GM23248 (cell line): ENCODE data around the gene TTC24. TPM values are rescaled to one million over a fixed set of nuclear protein-coding genes. Genes with fewer than 3 reads are reported as not detected.
"Not testable (repeated sequence)": the region's sequence is repeated elsewhere in the genome, so short reads cannot be mapped to it uniquely, and the experiment has no call there.

Source experiments
- DNase-seq: peaks from one replicate; pipeline ENCODE4 v3.0.0-alpha.2; 2015
- H2AFZ ChIP-seq: fragments of 200-600 bp; sonication (generic); 2 replicates; pipeline ENCODE4 v1.6.1; 2016; ENCODE audit warnings: antibody characterized with exemption
- H3F3A ChIP-seq: fragments of 200-600 bp; sonication (generic); 2 replicates; pipeline ENCODE4 v1.6.1; 2016; ENCODE audit warnings: mild to moderate bottlenecking, antibody characterized with exemption, mixed run types; ENCODE audit not compliant: insufficient read depth
- H3K27ac ChIP-seq: fragments of 200-600 bp; sonication (generic); 2 replicates; pipeline ENCODE4 v1.5.1; 2016; ENCODE audit warnings: mild to moderate bottlenecking
- H3K27me3 ChIP-seq: fragments of 200-600 bp; sonication (generic); replicated peaks from 2 replicates; pipeline ENCODE4 v1.6.1; 2016; ENCODE audit warnings: mild to moderate bottlenecking; ENCODE audit not compliant: insufficient read depth
- H3K36me3 ChIP-seq: fragments of 200-600 bp; sonication (generic); 2 replicates; pipeline ENCODE4 v1.6.1; 2016; ENCODE audit warnings: low read depth, mild to moderate bottlenecking
- H3K4me1 ChIP-seq: fragments of 200-600 bp; sonication (generic); 2 replicates; pipeline ENCODE4 v1.6.1; 2016; ENCODE audit warnings: mild to moderate bottlenecking; ENCODE audit not compliant: insufficient read depth
- H3K4me2 ChIP-seq: fragments of 200-600 bp; sonication (generic); one replicate; pipeline ENCODE4 v1.6.1; 2016; ENCODE audit warnings: mild to moderate bottlenecking; ENCODE audit not compliant: unreplicated experiment
- H3K4me3 ChIP-seq: fragments of 200-600 bp; sonication (generic); 2 replicates; pipeline ENCODE4 v1.5.1; 2016; ENCODE audit warnings: mild to moderate bottlenecking
- H3K79me2 ChIP-seq: fragments of 200-600 bp; sonication (generic); 2 replicates; pipeline ENCODE4 v1.6.1; 2016; ENCODE audit warnings: mild to moderate bottlenecking; ENCODE audit not compliant: insufficient read depth
- H3K9ac ChIP-seq: fragments of 200-600 bp; sonication (generic); 2 replicates; pipeline ENCODE4 v1.6.1; 2016; ENCODE audit warnings: mild to moderate bottlenecking
- H3K9me2 ChIP-seq: fragments of 200-600 bp; sonication (generic); 2 replicates; pipeline ENCODE4 v1.6.1; 2016; ENCODE audit warnings: mixed run types, mild to moderate bottlenecking, moderate library complexity; ENCODE audit not compliant: insufficient read depth
- H3K9me3 ChIP-seq: fragments of 200-600 bp; sonication (generic); one replicate; pipeline ENCODE4 v1.6.1; 2017; ENCODE audit warnings: low read depth
- H4K20me1 ChIP-seq: fragments of 200-600 bp; sonication (generic); 2 replicates; pipeline ENCODE4 v1.6.0; 2016; ENCODE audit not compliant: insufficient read depth
- EZH2 ChIP-seq: fragments of 200-600 bp; sonication (generic); IDR thresholded peaks from 2 replicates; pipeline ENCODE4 v1.6.1; 2018; ENCODE audit warnings: antibody characterized with exemption, mild to moderate bottlenecking; ENCODE audit not compliant: insufficient read depth, poor library complexity, severe bottlenecking
- EZH2phosphoT487 ChIP-seq: fragments of 200-600 bp; sonication (generic); IDR thresholded peaks from 2 replicates; pipeline ENCODE4 v1.6.1; 2018; ENCODE audit warnings: antibody characterized with exemption, moderate library complexity, mild to moderate bottlenecking, low read depth; ENCODE audit not compliant: insufficient read depth
- WGBS, 2 experiments: methylation state at CpG; one replicate each; pipeline ENCODE4 v1.1.6; 2015 to 2017; ENCODE audit warnings: low lambda C conversion rate in 2 of 2, low coverage in 1 of 2; ENCODE audit errors: missing lambda C conversion rate in 2 of 2; 5-methylcytosine and 5-hydroxymethylcytosine counted together
- in situ Hi-C: fragments of 300-500 bp; cut with MboI; formaldehyde crosslinking; loops from 2 replicates; pipeline ENCODE4 v1.15.0; 2020
- polyA plus RNA-seq: library from polyadenylated mRNA; unstranded; fragments of >200 nt; fragmentation: Nextera tagmentation; extraction: Ambion mirVana; gene quantifications from 2 replicates; pipeline ENCODE4 v1.2.1, GENCODE V29; 2016
- total RNA-seq: library from RNA; depleted of rRNA; stranded (reverse); fragments of >200 nt; shearing (Covaris generic); gene quantifications from 2 replicates; pipeline ENCODE4 v1.2.3, GENCODE V29; 2014

The TTC24 gene
- total and polyA plus RNA-seq, 2 experiments from 2014 or later: not detected

- in situ Hi-C loops: no loop called here
- TF ChIP-seq EZH2 (no peak), EZH2phosphoT487 (no peak)
- no peak overlapping the region for H3K4me3 ChIP-seq
- WGBS, 2 experiments: 26 to 29% methylated on average over 11 of the region's 11 CpGs
- no peak overlapping the region for H3K27ac ChIP-seq
- H3K9ac ChIP-seq: no peak overlapping the region
- no peaks in the 10 kb centered on the region for H3K36me3 ChIP-seq
- H4K20me1 ChIP-seq: no peaks in the 10 kb centered on the region
- no peaks in the 10 kb centered on the region for H3K4me1 ChIP-seq
- no peaks in the 10 kb centered on the region for H3K9me2 ChIP-seq
- H3K79me2 ChIP-seq: no peaks in the 10 kb centered on the region
- H2AFZ ChIP-seq: no peak overlapping the region
- H3K4me2 ChIP-seq: no peak overlapping the region
- H3K27me3 ChIP-seq: no peaks in the 10 kb centered on the region
- no peaks in the 10 kb centered on the region for H3K9me3 ChIP-seq
- DNase-seq: no peak
- no peaks in the 10 kb centered on the region for H3F3A ChIP-seq
These were observed 5.3 kb downstream of the TTC24 start for GRCh38 chr1:156584813-156585212.

DNA sequence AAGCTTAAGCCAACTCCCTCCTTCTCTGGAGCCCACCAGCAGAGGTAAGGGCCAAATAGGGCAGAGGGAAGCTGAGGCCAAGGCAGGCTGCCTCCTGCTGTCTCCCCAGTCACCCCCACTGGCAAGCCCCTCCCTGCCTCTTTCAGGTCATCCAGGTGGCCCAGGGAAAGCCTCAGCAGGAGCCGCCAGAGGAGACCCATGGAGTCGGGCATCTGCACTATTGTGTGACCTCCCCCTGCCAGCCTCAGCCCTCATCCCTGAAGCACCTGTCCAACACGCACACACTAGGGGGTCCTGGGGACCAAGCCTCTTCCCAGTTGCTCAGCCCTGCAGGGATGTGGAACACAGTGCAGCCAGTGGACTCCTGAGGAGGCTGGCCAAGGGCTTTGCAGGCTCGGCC lies 6.8 kb downstream of the TTC24 start:
- Histone ChIP-seq H3K4me1 (peaks cover 5% of the 10 kb centered on the region; the same call in 1 of the 2 replicates), H2AFZ (no peak overlapping the region), H3K27ac (no peak overlapping the region), H3K9ac (no peak overlapping the region), H3K36me3 (no peaks in the 10 kb centered on the region), H3K4me3 (no peak overlapping the region), H3K4me2 (no peak overlapping the region), H3K9me3 (no peaks in the 10 kb centered on the region), H4K20me1 (no peaks in the 10 kb centered on the region), H3F3A (no peaks in the 10 kb centered on the region), H3K79me2 (no peaks in the 10 kb centered on the region), H3K27me3 (no peaks in the 10 kb centered on the region), H3K9me2 (no peaks in the 10 kb centered on the region)
- TF ChIP-seq EZH2 (no peak), EZH2phosphoT487 (no peak)
- 54 to 60% methylated on average over 4 of the region's 4 CpGs for WGBS, 2 experiments
- no peak for DNase-seq
- in situ Hi-C loops: no loop called here

- Histone ChIP-seq H3K27ac (no peak overlapping the region), H3K79me2 (peaks cover 3% of the 10 kb centered on the region), H3K9me3 (no peaks in the 10 kb centered on the region), H3K9ac (no peak overlapping the region), H3K27me3 (no peaks in the 10 kb centered on the region), H3K36me3 (no peaks in the 10 kb centered on the region), H3K4me1 (peaks cover 5% of the 10 kb centered on the region; the same call in 1 of the 2 replicates), H3F3A (no peaks in the 10 kb centered on the region), H3K4me2 (no peak overlapping the region), H4K20me1 (no peaks in the 10 kb centered on the region), H2AFZ (no peak overlapping the region), H3K4me3 (no peak overlapping the region), H3K9me2 (no peaks in the 10 kb centered on the region)
- in situ Hi-C loops: no loop called here
- TF ChIP-seq EZH2: no peak
- WGBS, 2 experiments: 69 to 77% methylated on average over 3 of the region's 3 CpGs
- no peak for DNase-seq
These were observed 7.5 kb downstream of the TTC24 start for GRCh38 chr1:156586892-156587477.

GRCh38 chr1:156587927-156588326 lies 8.4 kb downstream of the TTC24 start:
- H3K9me3 ChIP-seq, H3K4me3 ChIP-seq, H3K79me2 ChIP-seq, H3K9me2 ChIP-seq, H3K4me1 ChIP-seq, H3K27me3 ChIP-seq, H3K36me3 ChIP-seq, H3K9ac ChIP-seq, DNase-seq, H3F3A ChIP-seq, H3K27ac ChIP-seq, in situ Hi-C loops, H3K4me2 ChIP-seq, H4K20me1 ChIP-seq, H2AFZ ChIP-seq: not testable (repeated sequence)
- WGBS, 2 experiments: 77 to 81% methylated on average over 8 of the region's 8 CpGs

DNA sequence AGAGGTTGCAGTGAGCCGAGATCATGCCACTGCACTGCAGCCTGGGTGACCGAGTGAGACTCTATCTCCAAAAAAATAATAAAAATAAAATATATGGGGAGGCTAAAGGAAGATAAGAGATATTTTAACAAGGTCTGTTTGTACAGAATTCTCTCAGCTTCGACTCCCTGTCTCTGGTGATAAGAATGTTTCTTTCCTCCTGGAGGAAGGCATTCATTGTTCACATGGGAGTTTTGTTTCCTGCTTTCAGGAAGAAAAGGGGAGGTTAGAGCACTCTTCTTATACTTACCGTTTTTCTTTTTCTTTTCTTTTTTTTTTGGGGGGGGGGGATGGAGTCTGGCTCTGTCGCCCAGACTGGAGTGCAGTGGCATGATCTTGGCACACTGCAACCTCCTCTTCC lies 10.0 kb downstream of the TTC24 start:
- no peaks in the 10 kb centered on the region for H3K27me3 ChIP-seq
- in situ Hi-C loops: no loop called here
- no peaks in the 10 kb centered on the region for H4K20me1 ChIP-seq
- DNase-seq: no peak
- H3K36me3 ChIP-seq: no peaks in the 10 kb centered on the region
- peaks cover 12% of the 10 kb centered on the region; the same call in 1 of the 2 replicates for H3F3A ChIP-seq
- TF ChIP-seq EZH2 (no peak), EZH2phosphoT487 (no peak)
- no peaks in the 10 kb centered on the region for H3K9me2 ChIP-seq
- no peak overlapping the region for H2AFZ ChIP-seq
- no peak overlapping the region for H3K27ac ChIP-seq
- no peak overlapping the region for H3K9ac ChIP-seq
- no peak overlapping the region for H3K4me3 ChIP-seq
- H3K4me1 ChIP-seq: peaks cover 5% of the 10 kb centered on the region; the same call in 1 of the 2 replicates
- H3K9me3 ChIP-seq: no peaks in the 10 kb centered on the region
- H3K79me2 ChIP-seq: peaks cover 6% of the 10 kb centered on the region
- H3K4me2 ChIP-seq: no peak overlapping the region
- 58 to 77% methylated on average over 4 to 5 of the region's 5 CpGs for WGBS, 2 experiments
